IMR-90 (cell line): ENCODE data around the gene CHST6. TPM values are rescaled to one million over a fixed set of nuclear protein-coding genes. Genes with fewer than 3 reads are reported as not detected.

Source experiments
- ATAC-seq: fragments of 200-7000 bp; cut with Tn5 transposase; 2 replicates; pipeline ENCODE4 v1.9.1; 2020; ENCODE audit warnings: low read depth, mild to moderate bottlenecking, moderate library complexity
- BruUV-seq: library from RNA; stranded (reverse); fragments of 400-500 nt; replicated peaks from 2 replicates; lab custom pipeline; 2021; lab: Mats Ljungman, UMichigan
- CTCF ChIA-PET: fragments of 300-600 bp; formaldehyde crosslinking; extraction: SDS; loops from one replicate; lab custom pipeline; 2021; ENCODE audit warnings: antibody characterized with exemption; lab: Yijun Ruan, JAX
- POLR2A ChIA-PET: fragments of 300-600 bp; sonication (Branson Sonifier 250); formaldehyde crosslinking; loops from one replicate; lab custom pipeline; 2022; ENCODE audit warnings: antibody characterized with exemption; ENCODE audit not compliant: unreplicated experiment; lab: Charles Lee
- DNase-seq: peaks from one replicate; pipeline ENCODE4 v3.0.0; 2013
- H2AFZ ChIP-seq: replicated peaks from 2 replicates; pipeline ENCODE3; 2013; ENCODE audit warnings: low read length, mild to moderate bottlenecking; ENCODE audit not compliant: poor library complexity
- H2AK5ac ChIP-seq: 2 replicates; pipeline ENCODE4 v1.6.1; 2013; ENCODE audit warnings: low read depth, low read length, inconsistent platforms
- H2AK9ac ChIP-seq: replicated peaks from 2 replicates; pipeline ENCODE3; 2013; ENCODE audit warnings: mild to moderate bottlenecking, low read depth, low read length, moderate library complexity; ENCODE audit not compliant: poor library complexity
- H2BK120ac ChIP-seq: 2 replicates; pipeline ENCODE4 v1.6.1; 2013; ENCODE audit warnings: low read depth, low read length, inconsistent platforms
- H2BK15ac ChIP-seq: 3 replicates; pipeline ENCODE4 v1.6.1; 2013; ENCODE audit warnings: low read depth, low read length, inconsistent platforms
- H2BK20ac ChIP-seq: 2 replicates; pipeline ENCODE4 v1.6.1; 2013; ENCODE audit warnings: low read depth, mild to moderate bottlenecking, inconsistent platforms, low read length, moderate library complexity
- H2BK5ac ChIP-seq: 2 replicates; pipeline ENCODE4 v1.6.1; 2013; ENCODE audit warnings: mild to moderate bottlenecking, low read depth, low read length, inconsistent platforms; ENCODE audit not compliant: poor library complexity, severe bottlenecking
- H3K14ac ChIP-seq: replicated peaks from 2 replicates; pipeline ENCODE4 v1.6.1; 2013; ENCODE audit warnings: low read depth, low read length, inconsistent platforms
- H3K18ac ChIP-seq: 2 replicates; pipeline ENCODE4 v1.6.1; 2013; ENCODE audit warnings: low read depth, low read length, control low read depth
- H3K23ac ChIP-seq: 2 replicates; pipeline ENCODE4 v1.6.1; 2013; ENCODE audit warnings: low read depth, low read length, inconsistent platforms
- H3K27ac ChIP-seq: 2 replicates; pipeline ENCODE4 v1.5.1; 2013; ENCODE audit warnings: mild to moderate bottlenecking, control low read depth, low read length; ENCODE audit not compliant: insufficient read depth
- H3K27me3 ChIP-seq: 2 replicates; pipeline ENCODE4 v1.6.1; 2013; ENCODE audit warnings: low read length; ENCODE audit not compliant: control insufficient read depth, insufficient read depth
- H3K36me3 ChIP-seq: 2 replicates; pipeline ENCODE4 v1.6.1; 2013; ENCODE audit warnings: low read length, mixed read lengths; ENCODE audit not compliant: control insufficient read depth, insufficient read depth
- H3K4ac ChIP-seq: 2 replicates; pipeline ENCODE4 v1.6.1; 2013; ENCODE audit warnings: low read depth, low read length, inconsistent platforms
- H3K4me1 ChIP-seq: 2 replicates; pipeline ENCODE4 v1.6.1; 2013; ENCODE audit warnings: low read length, mixed read lengths; ENCODE audit not compliant: control insufficient read depth, insufficient read depth
- H3K4me2 ChIP-seq: 2 replicates; pipeline ENCODE4 v1.6.1; 2013; ENCODE audit warnings: low read depth, mild to moderate bottlenecking, control low read depth, low read length, moderate library complexity
- H3K4me3 ChIP-seq: 2 replicates; pipeline ENCODE4 v1.5.1; 2013; ENCODE audit warnings: low read depth, mild to moderate bottlenecking, control low read depth, low read length, moderate library complexity; ENCODE audit not compliant: insufficient read depth
- H3K56ac ChIP-seq: 2 replicates; pipeline ENCODE4 v1.6.1; 2013; ENCODE audit warnings: low read length, inconsistent platforms; ENCODE audit not compliant: insufficient read depth; ENCODE audit errors: extremely low read depth
- H3K79me1 ChIP-seq, 2 experiments: 2 replicates each; pipeline ENCODE4 v1.6.1; 2013; ENCODE audit warnings: low read length in 2 of 2, inconsistent platforms in 1 of 2, low read depth in 1 of 2
- H3K9ac ChIP-seq: 2 replicates; pipeline ENCODE4 v1.6.1; 2013; ENCODE audit warnings: low read depth, low read length, control low read depth
- H3K9me1 ChIP-seq: 2 replicates; pipeline ENCODE4 v1.6.1; 2013; ENCODE audit warnings: low read length, inconsistent platforms; ENCODE audit not compliant: insufficient read depth
- H3K9me3 ChIP-seq: 2 replicates; pipeline ENCODE4 v1.6.1; 2013; ENCODE audit warnings: low read length; ENCODE audit not compliant: control insufficient read depth, insufficient read depth
- H4K20me1 ChIP-seq: 2 replicates; pipeline ENCODE4 v1.6.1; 2013; ENCODE audit warnings: low read length, inconsistent platforms; ENCODE audit not compliant: insufficient read depth
- H4K5ac ChIP-seq: 2 replicates; pipeline ENCODE4 v1.6.1; 2013; ENCODE audit warnings: mild to moderate bottlenecking, low read depth, low read length, control low read depth
- H4K8ac ChIP-seq, 2 experiments: 2 replicates each; pipeline ENCODE4 v1.6.1; 2013; ENCODE audit warnings: low read depth in 2 of 2, low read length in 2 of 2, control low read depth in 1 of 2, inconsistent platforms in 1 of 2
- H4K91ac ChIP-seq: 2 replicates; pipeline ENCODE4 v1.6.1; 2013; ENCODE audit warnings: low read depth, low read length, inconsistent platforms; ENCODE audit not compliant: insufficient read depth
- CHD1 ChIP-seq: IDR thresholded peaks from 2 replicates; pipeline ENCODE4 v1.6.1; 2012; ENCODE audit warnings: low read depth, low read length, improper control_type of control experiment
- CTCF ChIP-seq: conservative IDR thresholded peaks from 2 replicates; pipeline ENCODE4 v1.5.1; 2012; ENCODE audit warnings: mild to moderate bottlenecking, low read depth, low read length, improper control_type of control experiment
- FOS ChIP-seq: fragments of 150-350 bp; IDR thresholded peaks from 2 replicates; pipeline ENCODE4 v1.6.1; 2016; ENCODE audit warnings: low read depth, low read length
- MAZ ChIP-seq: IDR thresholded peaks from 2 replicates; pipeline ENCODE4 v1.6.1; 2012; ENCODE audit warnings: low read depth, mild to moderate bottlenecking, low read length, improper control_type of control experiment, moderate library complexity, borderline replicate concordance
- RCOR1 ChIP-seq: IDR thresholded peaks from 2 replicates; pipeline ENCODE4 v1.6.1; 2012; ENCODE audit warnings: mild to moderate bottlenecking, low read length, improper control_type of control experiment; ENCODE audit not compliant: insufficient replicate concordance
- SMC3 ChIP-seq: fragments of 150-350 bp; IDR thresholded peaks from 2 replicates; pipeline ENCODE4 v1.6.1; 2016; ENCODE audit warnings: low read depth, mild to moderate bottlenecking, antibody characterized with exemption, low read length, moderate library complexity
- USF2 ChIP-seq: fragments of 150-350 bp; IDR thresholded peaks from 2 replicates; pipeline ENCODE4 v1.6.1; 2017; ENCODE audit warnings: mild to moderate bottlenecking, antibody characterized with exemption, low read length, low read depth
- WGBS, 2 experiments: methylation state at CpG; one replicate each; pipeline versions ENCODE4 v1.1.5 to v1.1.7; 2013; ENCODE audit warnings: missing lambda C conversion rate in 2 of 2; ENCODE audit not compliant: insufficient read length in 1 of 2; ENCODE audit errors: extremely low coverage in 2 of 2; 5-methylcytosine and 5-hydroxymethylcytosine counted together
- dilution Hi-C: fragments of 300-500 bp; cut with HindIII; formaldehyde crosslinking; loops from one replicate; pipeline ENCODE4 v1.14.3; 2018; ENCODE audit warnings: low sequenced_read_pairs; ENCODE audit not compliant: unreplicated experiment
- in situ Hi-C: fragments of 300-500 bp; cut with MboI; formaldehyde crosslinking; loops from 3 replicates; pipeline ENCODE4 v1.14.3; 2019; ENCODE audit warnings: low sequenced_read_pairs, inconsistent platforms, mixed read lengths
- intact Hi-C: fragments of 100-400 bp; cut with micrococcal nuclease; formaldehyde crosslinking; loops from 2 replicates; pipeline ENCODE4 v1.10.0; 2022
- polyA plus RNA-seq, 3 experiments: library from polyadenylated mRNA; depleted of rRNA; stranded (reverse); fragments of >200 nt; gene quantifications; 2 replicates each; pipeline ENCODE4 v1.2.3, GENCODE V29; 2012; ENCODE audit warnings: low replicate concordance in 1 of 3
- total RNA-seq: library from RNA; depleted of rRNA; stranded (reverse); fragments of >200 nt; gene quantifications from 2 replicates; pipeline ENCODE4 v1.2.3, GENCODE V29; 2012
- TF ChIP-seq, protein P1 (sequence below): fragments of 150-350 bp; IDR thresholded peaks from 2 replicates; pipeline ENCODE4 v1.6.1; 2016; ENCODE audit warnings: low read depth, mild to moderate bottlenecking, low read length, moderate library complexity, borderline replicate concordance

The CHST6 gene
- total and polyA plus RNA-seq, 2 of the 4 experiments (the other 2 are of a cell fraction): under 0.01 to 0.12 TPM

- Histone ChIP-seq H2BK5ac (no peak overlapping the region), H3K4me1 (peaks cover 1% of the 10 kb centered on the region; the same call in 1 of the 2 replicates), H3K36me3 (no peaks in the 10 kb centered on the region), H3K9me1 (no peaks in the 10 kb centered on the region), H4K8ac (no peak overlapping the region), H3K18ac (no peak overlapping the region), H3K27me3 (peaks cover 19% of the 10 kb centered on the region), H2AK9ac (no peak overlapping the region), H3K23ac (no peak overlapping the region), H3K9ac (no peak overlapping the region), H3K56ac (no peak overlapping the region), H3K4ac (no peak overlapping the region), H3K79me1 (no peaks in the 10 kb centered on the region), H2BK15ac (no peak overlapping the region), H2BK120ac (no peak overlapping the region), H3K9me3 (no peaks in the 10 kb centered on the region), H3K4me2 (no peak overlapping the region), H4K5ac (no peak overlapping the region), H4K20me1 (no peaks in the 10 kb centered on the region), H2AK5ac (no peak overlapping the region), H2AFZ (no peak overlapping the region), H2BK20ac (no peak overlapping the region), H3K27ac (no peak overlapping the region), H3K4me3 (no peak overlapping the region), H3K14ac (no peak overlapping the region), H4K91ac (no peak overlapping the region)
- DNase-seq (no peak), ATAC-seq (no peak)
- no peak for TF ChIP-seq RCOR1
- TF ChIP-seq CTCF: no peak
- TF ChIP-seq, protein P1, sequence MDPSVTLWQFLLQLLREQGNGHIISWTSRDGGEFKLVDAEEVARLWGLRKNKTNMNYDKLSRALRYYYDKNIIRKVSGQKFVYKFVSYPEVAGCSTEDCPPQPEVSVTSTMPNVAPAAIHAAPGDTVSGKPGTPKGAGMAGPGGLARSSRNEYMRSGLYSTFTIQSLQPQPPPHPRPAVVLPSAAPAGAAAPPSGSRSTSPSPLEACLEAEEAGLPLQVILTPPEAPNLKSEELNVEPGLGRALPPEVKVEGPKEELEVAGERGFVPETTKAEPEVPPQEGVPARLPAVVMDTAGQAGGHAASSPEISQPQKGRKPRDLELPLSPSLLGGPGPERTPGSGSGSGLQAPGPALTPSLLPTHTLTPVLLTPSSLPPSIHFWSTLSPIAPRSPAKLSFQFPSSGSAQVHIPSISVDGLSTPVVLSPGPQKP: no peak
- no peak for TF ChIP-seq MAZ
- TF ChIP-seq SMC3: no peak
- TF ChIP-seq USF2: no peak
- no peak for TF ChIP-seq CHD1
- no peak for TF ChIP-seq FOS
- in situ Hi-C loops (no loop called here), intact Hi-C loops (no loop called here), dilution Hi-C loops (no loop called here)
- ChIA-PET POLR2A (no interaction called here), CTCF (interaction anchor here (1.4 to 1.5 kb wide), 2 partner anchors 20 to 32 kb away, joined by 3 to 5 read pairs; no protein-coding TSS in a partner anchor)
- no TSS peak for BruUV-seq
- WGBS, 2 experiments: no CpG with 5 or more reads among the region's 4 CpGs
Observed at GRCh38 chr16:75497558-75497957, 2.3 kb upstream of the CHST6 start.
